Upper lobe of left lung (tissue), 6 donors: ENCODE measurements around the gene NR5A1. TPM values are rescaled to one million over a fixed set of nuclear protein-coding genes. Genes with fewer than 3 reads are reported as not detected.

Experiments used
- ATAC-seq, 2 donors: fragments of 200-7000 bp; cut with Tn5 transposase; one replicate each; pipeline ENCODE4 v1.9.1; 2022; ENCODE audit warnings: mild to moderate bottlenecking in 2 of 2, moderate library complexity in 2 of 2; ENCODE audit not compliant: low FRiP score in 2 of 2
- DNase-seq, 2 donors: peaks; one replicate each; pipeline ENCODE4 v3.0.0-alpha.2; 2019 to 2020
- H3K27ac ChIP-seq, 4 donors: fragments of 200-600 bp; sonication (generic); one replicate each; pipeline ENCODE4 v1.5.1; 2016 to 2019
- H3K27me3 ChIP-seq, 4 donors: fragments of 200-600 bp; sonication (generic); one replicate each; pipeline ENCODE4 v1.5.1; 2017 to 2019
- H3K36me3 ChIP-seq, 4 donors: fragments of 200-600 bp; sonication (generic); one replicate each; pipeline ENCODE4 v1.5.1; 2016 to 2019
- H3K4me1 ChIP-seq, 4 donors: fragments of 200-600 bp; sonication (generic); one replicate each; pipeline ENCODE4 v1.5.1; 2018 to 2019
- H3K4me3 ChIP-seq, 4 donors: fragments of 200-600 bp; sonication (generic); one replicate each; pipeline ENCODE4 v1.5.1; 2017 to 2019; ENCODE audit warnings: mild to moderate bottlenecking in 2 of 4, moderate library complexity in 1 of 4
- H3K9me3 ChIP-seq, 4 donors: fragments of 200-600 bp; sonication (generic); one replicate each; pipeline ENCODE4 v1.5.1; 2018 to 2019
- CTCF ChIP-seq, 6 experiments: fragments of 450-650 bp in 4 of 6; fragments of 200-600 bp in 2 of 6; sonication (generic) in 2 of 6; IDR thresholded peaks; one replicate each; pipeline ENCODE4 v1.5.1; 2016 to 2019; ENCODE audit warnings: antibody characterized with exemption in 6 of 6
- EP300 ChIP-seq, 4 donors: sonication (generic); formaldehyde crosslinking; IDR thresholded peaks; one replicate each; pipeline ENCODE4 v1.5.1; 2017; ENCODE audit warnings: antibody characterized with exemption in 4 of 4, control low read depth in 2 of 4
- POLR2A ChIP-seq, 4 donors: fragments of 450-650 bp; IDR thresholded peaks; one replicate each; pipeline ENCODE4 v1.5.1; 2016 to 2017; ENCODE audit warnings: antibody characterized with exemption in 4 of 4, mild to moderate bottlenecking in 2 of 4
- POLR2AphosphoS5 ChIP-seq, 2 donors: sonication (generic); formaldehyde crosslinking; IDR thresholded peaks; one replicate each; pipeline ENCODE4 v1.5.1; 2017; ENCODE audit warnings: antibody characterized with exemption in 2 of 2
- WGBS, 2 donors: methylation state at CpG; one replicate each; pipeline ENCODE4 v1.1.5; 2017 to 2018; 5-methylcytosine and 5-hydroxymethylcytosine counted together
- total RNA-seq, 6 donors: library from RNA; depleted of rRNA in 4 of 6; stranded (reverse); fragments of >200 nt in 4 of 6; gene quantifications; one replicate each; pipeline versions ENCODE4 v1.1.0 to v1.2.1, GENCODE V29; 2016 to 2021
- donor health status: DM: no; HTN: no; CAD: no; lungs with moderate emphysema.
- donor health status: DM: no; HTN: yes; CAD: no; lungs with severe emphysema.

Gene NR5A1
- total RNA-seq, 6 donors from 2014 or later = 0.30 to 0.49 TPM; not detected in 4

- no peaks in the 10 kb centered on the region for H3K27me3 ChIP-seq
- WGBS, 2 donors = 90 to 96% methylated on average over 8 of the region's 8 CpGs
- no peak overlapping the region for H3K4me3 ChIP-seq
- DNase-seq (no peak), ATAC-seq (no peak)
- H3K4me1 ChIP-seq = peaks cover 0 to 3% (median 0%) of the 10 kb centered on the region in 4 donors
- H3K36me3 ChIP-seq = no peaks in the 10 kb centered on the region
- H3K9me3 ChIP-seq = no peaks in the 10 kb centered on the region
- H3K27ac ChIP-seq = no peak overlapping the region
- TF ChIP-seq CTCF (IDR thresholded peaks at IDR 0.05) (no peak), POLR2AphosphoS5 (IDR thresholded peaks at IDR 0.05) (no peak), POLR2A (IDR thresholded peaks at IDR 0.05) (no peak), EP300 (IDR thresholded peaks at IDR 0.05) (no peak)
Observed at GRCh38 chr9:124537926-124538325, 30.7 kb upstream of the NR5A1 start.

- ATAC-seq = no peak
- no peak overlapping the region for H3K4me3 ChIP-seq
- H3K36me3 ChIP-seq = no peaks in the 10 kb centered on the region
- no peaks in the 10 kb centered on the region for H3K27me3 ChIP-seq
- peaks cover 0 to 3% (median 0%) of the 10 kb centered on the region in 4 donors for H3K4me1 ChIP-seq
- WGBS, 2 donors = 90 to 93% methylated on average over 7 to 10 of the region's 10 CpGs
- no peak overlapping the region for H3K27ac ChIP-seq
- DNase-seq = no peak
- H3K9me3 ChIP-seq = no peaks in the 10 kb centered on the region
- TF ChIP-seq POLR2AphosphoS5 (IDR thresholded peaks at IDR 0.05) (no peak), EP300 (IDR thresholded peaks at IDR 0.05) (no peak), POLR2A (IDR thresholded peaks at IDR 0.05) (no peak), CTCF (IDR thresholded peaks at IDR 0.05) (no peak)
Observed at GRCh38 chr9:124535846-124536245, 28.6 kb upstream of the NR5A1 start.

GRCh38 chr9:124532897-124533296, 25.7 kb upstream of the NR5A1 start:
- H3K4me1 ChIP-seq = peaks cover 0 to 3% (median 0%) of the 10 kb centered on the region in 4 donors
- DNase-seq = no peak
- TF ChIP-seq CTCF (IDR thresholded peaks at IDR 0.05) = no peak
- no peak for TF ChIP-seq EP300 (IDR thresholded peaks at IDR 0.05)
- TF ChIP-seq POLR2A (IDR thresholded peaks at IDR 0.05) = no peak
- ATAC-seq = no peak
- no peaks in the 10 kb centered on the region for H3K27me3 ChIP-seq
- no peaks in the 10 kb centered on the region for H3K36me3 ChIP-seq
- H3K4me3 ChIP-seq = no peak overlapping the region
- H3K27ac ChIP-seq = no peak overlapping the region
- no peaks in the 10 kb centered on the region for H3K9me3 ChIP-seq
- WGBS, 2 donors = 88 to 94% methylated on average over 1 to 2 of the region's 2 CpGs

- no peaks in the 10 kb centered on the region for H3K9me3 ChIP-seq
- no peaks in the 10 kb centered on the region for H3K4me1 ChIP-seq
- 93 to 95% methylated on average over 2 of the region's 2 CpGs for WGBS, 2 donors
- H3K27ac ChIP-seq = no peak overlapping the region
- no peak overlapping the region for H3K4me3 ChIP-seq
- H3K27me3 ChIP-seq = no peaks in the 10 kb centered on the region
- no peak for TF ChIP-seq EP300 (IDR thresholded peaks at IDR 0.05)
- no peak for TF ChIP-seq CTCF (IDR thresholded peaks at IDR 0.05)
- TF ChIP-seq POLR2AphosphoS5 (IDR thresholded peaks at IDR 0.05) = no peak
- no peak for TF ChIP-seq POLR2A (IDR thresholded peaks at IDR 0.05)
- H3K36me3 ChIP-seq = no peaks in the 10 kb centered on the region
- ATAC-seq (no peak), DNase-seq (no peak)
Observed at GRCh38 chr9:124531115-124531514, 23.9 kb upstream of the NR5A1 start.

GRCh38 chr9:124530246-124530645, 23.0 kb upstream of the NR5A1 start:
- 75 to 76% methylated on average over 4 of the region's 4 CpGs for WGBS, 2 donors
- no peak for TF ChIP-seq POLR2AphosphoS5 (IDR thresholded peaks at IDR 0.05)
- no peak for TF ChIP-seq CTCF (IDR thresholded peaks at IDR 0.05)
- no peak for TF ChIP-seq POLR2A (IDR thresholded peaks at IDR 0.05)
- no peak for TF ChIP-seq EP300 (IDR thresholded peaks at IDR 0.05)
- no peak for DNase-seq
- ATAC-seq = no peak
- Histone ChIP-seq H3K4me1 (no peaks in the 10 kb centered on the region), H3K27me3 (no peaks in the 10 kb centered on the region), H3K4me3 (no peak overlapping the region), H3K36me3 (no peaks in the 10 kb centered on the region), H3K27ac (no peak overlapping the region), H3K9me3 (no peaks in the 10 kb centered on the region)
